GM10248 (cell line): ENCODE results near the gene PML.

Experiments
- CTCF ChIA-PET: fragments of 300-600 bp; sonication (Branson Sonifier 250); formaldehyde crosslinking; extraction: SDS; loops from one replicate; lab custom pipeline; 2021; ENCODE audit warnings: antibody characterized with exemption; lab: Yijun Ruan, JAX
- POLR2A ChIA-PET: fragments of 350-650 bp; sonication (Branson Sonifier 250); formaldehyde crosslinking; extraction: SDS; loops from one replicate; lab custom pipeline; 2020; ENCODE audit warnings: antibody characterized with exemption; lab: Yijun Ruan, JAX
- DNase-seq: peaks from one replicate; pipeline ENCODE4 v3.0.0; 2012; ENCODE audit errors: extremely low spot score
- TF ChIP-seq, protein P1 (sequence below): IDR thresholded peaks from 2 replicates; pipeline ENCODE4 v1.5.1; 2012; ENCODE audit warnings: mild to moderate bottlenecking, low read depth; ENCODE audit errors: extremely low read depth, missing control alignments, control extremely low read depth

PML gene

DNA sequence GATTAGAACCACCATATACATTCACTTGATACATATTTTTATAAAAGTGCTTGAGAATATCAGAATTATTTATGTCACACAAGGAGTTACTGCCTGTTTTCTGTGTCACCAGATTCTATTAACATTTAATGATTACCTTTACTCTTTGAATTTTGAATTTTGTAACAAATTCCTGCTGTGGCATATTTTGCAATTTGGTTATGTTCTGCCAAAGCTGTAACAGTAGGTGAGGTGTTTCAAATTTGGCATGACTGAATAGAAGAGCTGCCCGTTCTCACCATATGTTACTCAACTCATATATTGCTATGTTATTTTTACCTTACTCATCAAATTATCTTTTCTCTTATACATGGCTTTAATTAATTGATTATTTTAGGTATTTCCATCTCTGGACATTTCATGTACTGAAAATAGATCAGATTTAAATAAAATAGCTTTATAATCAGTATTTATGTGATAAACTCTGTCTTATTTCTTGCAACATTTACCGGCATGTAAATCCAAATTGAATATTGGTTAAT is 18.9 kb downstream of the PML start:
- ChIA-PET CTCF (interaction anchor here (0.7 to 1.6 kb wide), 2 partner anchors 21 to 35 kb away, joined by 3 to 5 read pairs; partner anchors contain the start of gene STOML1), POLR2A (no interaction called here)
- TF ChIP-seq, protein P1, sequence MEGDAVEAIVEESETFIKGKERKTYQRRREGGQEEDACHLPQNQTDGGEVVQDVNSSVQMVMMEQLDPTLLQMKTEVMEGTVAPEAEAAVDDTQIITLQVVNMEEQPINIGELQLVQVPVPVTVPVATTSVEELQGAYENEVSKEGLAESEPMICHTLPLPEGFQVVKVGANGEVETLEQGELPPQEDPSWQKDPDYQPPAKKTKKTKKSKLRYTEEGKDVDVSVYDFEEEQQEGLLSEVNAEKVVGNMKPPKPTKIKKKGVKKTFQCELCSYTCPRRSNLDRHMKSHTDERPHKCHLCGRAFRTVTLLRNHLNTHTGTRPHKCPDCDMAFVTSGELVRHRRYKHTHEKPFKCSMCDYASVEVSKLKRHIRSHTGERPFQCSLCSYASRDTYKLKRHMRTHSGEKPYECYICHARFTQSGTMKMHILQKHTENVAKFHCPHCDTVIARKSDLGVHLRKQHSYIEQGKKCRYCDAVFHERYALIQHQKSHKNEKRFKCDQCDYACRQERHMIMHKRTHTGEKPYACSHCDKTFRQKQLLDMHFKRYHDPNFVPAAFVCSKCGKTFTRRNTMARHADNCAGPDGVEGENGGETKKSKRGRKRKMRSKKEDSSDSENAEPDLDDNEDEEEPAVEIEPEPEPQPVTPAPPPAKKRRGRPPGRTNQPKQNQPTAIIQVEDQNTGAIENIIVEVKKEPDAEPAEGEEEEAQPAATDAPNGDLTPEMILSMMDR = no peak
- no peak for DNase-seq

GRCh38 chr15:74019734-74020133 is 25.2 kb downstream of the PML start:
- ChIA-PET CTCF (no interaction called here), POLR2A (no interaction called here)
- TF ChIP-seq, protein P1 = no peak
- DNase-seq = no peak

DNA sequence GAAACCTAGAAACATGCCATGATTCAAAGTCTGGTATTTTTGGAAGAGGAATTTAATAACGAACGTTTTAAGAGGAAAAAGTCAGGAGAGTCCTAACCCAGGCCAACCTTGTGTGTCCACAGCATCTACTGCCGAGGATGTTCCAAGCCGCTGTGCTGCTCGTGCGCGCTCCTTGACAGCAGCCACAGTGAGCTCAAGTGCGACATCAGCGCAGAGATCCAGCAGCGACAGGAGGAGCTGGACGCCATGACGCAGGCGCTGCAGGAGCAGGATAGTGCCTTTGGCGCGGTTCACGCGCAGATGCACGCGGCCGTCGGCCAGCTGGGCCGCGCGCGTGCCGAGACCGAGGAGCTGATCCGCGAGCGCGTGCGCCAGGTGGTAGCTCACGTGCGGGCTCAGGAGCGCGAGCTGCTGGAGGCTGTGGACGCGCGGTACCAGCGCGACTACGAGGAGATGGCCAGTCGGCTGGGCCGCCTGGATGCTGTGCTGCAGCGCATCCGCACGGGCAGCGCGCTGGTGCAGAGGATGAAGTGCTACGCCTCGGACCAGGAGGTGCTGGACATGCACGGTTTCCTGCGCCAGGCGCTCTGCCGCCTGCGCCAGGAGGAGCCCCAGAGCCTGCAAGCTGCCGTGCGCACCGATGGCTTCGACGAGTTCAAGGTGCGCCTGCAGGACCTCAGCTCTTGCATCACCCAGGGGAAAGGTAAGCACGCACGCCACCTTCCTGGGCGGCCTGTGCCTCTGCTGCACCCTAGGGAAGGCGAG is 28.4 kb downstream of the PML start:
- TF ChIP-seq, protein P1 = no peak
- CTCF ChIA-PET = no interaction called here
- POLR2A ChIA-PET = no interaction called here

DNA sequence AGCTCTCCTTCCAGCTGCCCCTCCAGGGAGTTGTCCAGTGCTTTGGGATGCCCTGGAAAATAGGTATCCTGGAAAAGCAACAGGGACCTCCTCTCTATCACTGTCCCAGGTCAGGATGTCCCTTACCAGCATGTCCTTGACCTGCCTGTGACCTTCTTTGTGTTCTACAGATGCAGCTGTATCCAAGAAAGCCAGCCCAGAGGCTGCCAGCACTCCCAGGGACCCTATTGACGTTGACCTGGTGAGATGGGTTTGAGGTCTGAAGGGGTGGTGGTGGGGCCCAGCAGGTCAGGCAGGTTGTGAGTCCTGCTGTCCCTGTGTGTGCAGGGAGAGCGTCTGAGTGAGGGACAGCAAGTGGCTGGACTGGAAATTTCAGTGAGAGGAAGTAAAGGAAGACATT is 30.2 kb downstream of the PML start:
- TF ChIP-seq, protein P1 = no peak
- POLR2A ChIA-PET = interaction anchor here (0.6 kb wide), 1 partner anchor 24 kb away, joined by 3 read pairs; no protein-coding TSS in a partner anchor
- no peak for DNase-seq
- CTCF ChIA-PET = interaction anchor here (1.2 to 3.1 kb wide), 4 partner anchors 9 to 52 kb away, joined by 3 to 8 read pairs (median 4); partner anchors contain the start of gene STOML1

More for the DNA sequence above, 28.4 kb downstream of the PML start:
- DNase-seq = no peak

DNA sequence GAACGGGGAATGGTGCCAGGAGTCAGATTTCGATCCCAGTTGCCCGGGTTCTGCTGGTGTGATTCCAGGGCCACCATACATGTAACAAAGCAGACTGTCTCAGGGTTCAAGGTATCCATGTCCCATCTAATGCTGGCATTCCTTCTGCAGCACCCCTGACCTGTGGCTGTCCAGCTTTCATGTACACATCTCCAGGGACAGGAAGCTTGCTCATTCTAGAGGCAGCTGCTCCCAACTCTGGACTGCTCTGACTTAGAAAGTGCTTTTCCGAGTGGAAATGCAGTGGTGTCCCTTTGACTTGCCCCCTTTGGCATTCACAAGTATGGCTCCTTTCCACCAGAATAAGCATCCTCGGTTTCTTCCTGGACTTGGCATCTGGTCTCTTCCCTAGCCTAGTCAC is 30.9 kb downstream of the PML start:
- ChIA-PET CTCF (interaction anchor here (2.2 to 3.1 kb wide), 2 partner anchors 9 to 10 kb away, joined by 5 to 8 read pairs; no protein-coding TSS in a partner anchor), POLR2A (no interaction called here)
- TF ChIP-seq, protein P1 = no peak
- no peak for DNase-seq

- DNase-seq = no peak
- POLR2A ChIA-PET = no interaction called here
- CTCF ChIA-PET = interaction anchor here (0.6 to 2.1 kb wide), 6 partner anchors 10 to 26 kb away, joined by 3 to 12 read pairs (median 4); no protein-coding TSS in a partner anchor
- TF ChIP-seq, protein P1 = no peak
Measured at GRCh38 chr15:74027688-74028087, 33.2 kb downstream of the PML start.
